Right lobe of liver (tissue), 6 donors: Measurements from ENCODE around the gene TMEM266. TPM values are rescaled to one million over a fixed set of nuclear protein-coding genes. Genes with fewer than 3 reads are reported as not detected.

Source experiments
- ATAC-seq, 4 donors: fragments of 200-7000 bp; cut with Tn5 transposase; one replicate each; pipeline ENCODE4 v1.9.1; 2020; ENCODE audit warnings: mild to moderate bottlenecking in 4 of 4, moderate library complexity in 4 of 4
- DNase-seq, 3 donors: peaks; one replicate each; pipeline ENCODE4 v3.0.0-alpha.2; 2020
- H3K27ac ChIP-seq, 3 donors: fragments of 200-600 bp; one replicate each; pipeline ENCODE4 v1.8.0; 2022
- H3K27me3 ChIP-seq, 2 donors: fragments of 200-600 bp; one replicate each; pipeline ENCODE4 v1.8.0; 2022
- H3K36me3 ChIP-seq, 4 donors: fragments of 200-600 bp; sonication (generic) in 1 of 4; one replicate each; pipeline versions ENCODE4 v1.5.1 to v1.8.0; 2017 to 2022; ENCODE audit warnings: control low read depth in 1 of 4
- H3K4me1 ChIP-seq, 4 donors: fragments of 200-600 bp; sonication (generic) in 1 of 4; one replicate each; pipeline versions ENCODE4 v1.5.1 to v1.8.0; 2017 to 2022; ENCODE audit warnings: control low read depth in 1 of 4
- H3K4me3 ChIP-seq, 3 donors: fragments of 200-600 bp; one replicate each; pipeline ENCODE4 v1.8.0; 2022
- H3K9me3 ChIP-seq, 4 donors: fragments of 200-600 bp; sonication (generic) in 1 of 4; one replicate each; pipeline versions ENCODE4 v1.5.1 to v1.8.0; 2017 to 2022; ENCODE audit warnings: control low read depth in 1 of 4
- CTCF ChIP-seq, 4 donors: fragments of 200-600 bp in 3 of 4; fragments of 450-650 bp in 1 of 4; IDR thresholded peaks; one replicate each; pipeline versions ENCODE4 v1.5.1 to v1.8.0; 2016 to 2022; ENCODE audit warnings: antibody characterized with exemption in 4 of 4, mild to moderate bottlenecking in 2 of 4
- POLR2A ChIP-seq: fragments of 450-650 bp; IDR thresholded peaks from one replicate; pipeline ENCODE4 v1.6.1; 2017; ENCODE audit warnings: antibody characterized with exemption, mild to moderate bottlenecking
- WGBS: methylation state at CpG from one replicate; pipeline ENCODE4 v1.1.6; 2018; ENCODE audit warnings: low coverage, low lambda C conversion rate; ENCODE audit not compliant: insufficient coverage; ENCODE audit errors: missing lambda C conversion rate; 5-methylcytosine and 5-hydroxymethylcytosine counted together
- intact Hi-C, 2 donors: fragments of 100-400 bp; cut with DNase I; formaldehyde crosslinking; loops; one replicate each; pipeline versions ENCODE4 v1.11.2 to v1.14.1; 2022
- total RNA-seq, 6 experiments: library from RNA; depleted of rRNA in 2 of 6; stranded (reverse); fragments of >200 nt in 2 of 6; fragmentation: NEBNext Ultra II Directional in 3 of 6; extraction: Animal tissue kit (Norgen Biotek cat#: 25700) in 3 of 6; gene quantifications; one replicate each; pipeline versions ENCODE4 v1.1.0 to v1.2.4, GENCODE V29; 2016 to 2023
- donor health status: DM: no; HTN: yes; CAD: no.
- donor health status: DM: no; HTN: no; CAD: no.
- donor health status: DM: no; HTN: no; CAD: no.
- donor health status: DM: no; HTN: yes; CAD: no.
- donor health status: DM: no; HTN: yes; CAD: no.

TMEM266 gene
- total RNA-seq, 6 experiments from 2014 or later = 0.12 to 0.19 TPM; not detected in 4

- no peak for TF ChIP-seq POLR2A
- TF ChIP-seq CTCF (IDR thresholded peaks at IDR 0.05) = no peak
- no peak overlapping the region for H3K4me3 ChIP-seq
- H3K27me3 ChIP-seq = no peaks in the 10 kb centered on the region
- ATAC-seq (no peak), DNase-seq (no peak)
- H3K27ac ChIP-seq = no peak overlapping the region
- intact Hi-C loops = no loop called here
- H3K36me3 ChIP-seq = no peaks in the 10 kb centered on the region
- no peaks in the 10 kb centered on the region for H3K9me3 ChIP-seq
- no peaks in the 10 kb centered on the region for H3K4me1 ChIP-seq
- WGBS = 78% methylated on average over 3 of the region's 8 CpGs
Measured at GRCh38 chr15:76173317-76173834, 113.6 kb downstream of the TMEM266 start.

GRCh38 chr15:76174654-76175053 lies 114.9 kb downstream of the TMEM266 start:
- intact Hi-C loops = no loop called here
- no peak overlapping the region for H3K27ac ChIP-seq
- WGBS = 78% methylated on average over 5 of the region's 5 CpGs
- H3K9me3 ChIP-seq = no peaks in the 10 kb centered on the region
- TF ChIP-seq CTCF (IDR thresholded peaks at IDR 0.05) = no peak
- no peak for TF ChIP-seq POLR2A
- no peaks in the 10 kb centered on the region for H3K4me1 ChIP-seq
- ATAC-seq (no peak), DNase-seq (no peak)
- no peaks in the 10 kb centered on the region for H3K27me3 ChIP-seq
- no peak overlapping the region for H3K4me3 ChIP-seq
- H3K36me3 ChIP-seq = no peaks in the 10 kb centered on the region

GRCh38 chr15:76175442-76175841 lies 115.7 kb downstream of the TMEM266 start:
- no peaks in the 10 kb centered on the region for H3K36me3 ChIP-seq
- intact Hi-C loops = no loop called here
- H3K4me1 ChIP-seq = no peaks in the 10 kb centered on the region
- TF ChIP-seq CTCF (IDR thresholded peaks at IDR 0.05) (no peak), POLR2A (no peak)
- H3K9me3 ChIP-seq = no peaks in the 10 kb centered on the region
- H3K4me3 ChIP-seq = no peak overlapping the region
- H3K27ac ChIP-seq = no peak overlapping the region
- no peak for ATAC-seq
- H3K27me3 ChIP-seq = no peaks in the 10 kb centered on the region
- no peak for DNase-seq
- WGBS = no CpG with 5 or more reads among the region's 8 CpGs

GRCh38 chr15:76176059-76176458 lies 116.3 kb downstream of the TMEM266 start:
- DNase-seq (no peak), ATAC-seq (peak in 1 of 4 donors; percentile 8)
- Histone ChIP-seq H3K4me1 (no peaks in the 10 kb centered on the region), H3K9me3 (no peaks in the 10 kb centered on the region), H3K27ac (no peak overlapping the region), H3K36me3 (no peaks in the 10 kb centered on the region), H3K4me3 (no peak overlapping the region), H3K27me3 (no peaks in the 10 kb centered on the region)
- 86% methylated on average over 2 of the region's 10 CpGs for WGBS
- intact Hi-C loops = no loop called here
- TF ChIP-seq CTCF (IDR thresholded peaks at IDR 0.05) (no peak), POLR2A (no peak)
